EH (cell line): ENCODE measurements around the gene GALNT18.

ENCODE experiments used
- DNase-seq: peaks from one replicate; pipeline ENCODE4 v3.0.0-alpha.2; 2015; ENCODE audit warnings: low read depth

GALNT18 gene

GRCh38 chr11:11498195-11498594, 123.6 kb downstream of the GALNT18 start:
- DNase-seq, result no peak

- DNase-seq, result no peak
These were observed 124.9 kb downstream of the GALNT18 start for GRCh38 chr11:11496879-11497278.

- DNase-seq, result no peak
These were observed 127.5 kb downstream of the GALNT18 start for GRCh38 chr11:11494348-11494747.

GRCh38 chr11:11493698-11494097, 128.1 kb downstream of the GALNT18 start:
- DNase-seq, result no peak

- no peak for DNase-seq
These were observed 130.2 kb downstream of the GALNT18 start for GRCh38 chr11:11491589-11491988.

GRCh38 chr11:11491014-11491413, 130.8 kb downstream of the GALNT18 start:
- no peak for DNase-seq

- no peak for DNase-seq
These were observed 135.4 kb downstream of the GALNT18 start for GRCh38 chr11:11486423-11486822.

- no peak for DNase-seq
These were observed 135.8 kb downstream of the GALNT18 start for GRCh38 chr11:11486002-11486401.

GRCh38 chr11:11483627-11484026, 138.2 kb downstream of the GALNT18 start:
- no peak for DNase-seq

GRCh38 chr11:11482730-11483129, 139.1 kb downstream of the GALNT18 start:
- no peak for DNase-seq

GRCh38 chr11:11481371-11481770, 140.4 kb downstream of the GALNT18 start:
- peak; percentile 8 for DNase-seq

- DNase-seq, result peak; percentile 37
These were observed 140.8 kb downstream of the GALNT18 start for GRCh38 chr11:11480971-11481370.

GRCh38 chr11:11478687-11479086, 143.1 kb downstream of the GALNT18 start:
- no peak for DNase-seq

- DNase-seq, result no peak
These were observed 143.9 kb downstream of the GALNT18 start for GRCh38 chr11:11477695-11478420.

- no peak for DNase-seq
These were observed 144.7 kb downstream of the GALNT18 start for GRCh38 chr11:11476971-11477645.

- DNase-seq, result no peak
These were observed 145.3 kb downstream of the GALNT18 start for GRCh38 chr11:11476499-11476898.

- no peak for DNase-seq
These were observed 149.7 kb downstream of the GALNT18 start for GRCh38 chr11:11472106-11472505.

- DNase-seq, result no peak
These were observed 150.6 kb downstream of the GALNT18 start for GRCh38 chr11:11471201-11471600.

- DNase-seq, result peak; percentile 60
These were observed 152.9 kb downstream of the GALNT18 start for GRCh38 chr11:11468954-11469353.

- DNase-seq, result no peak
These were observed 154.5 kb downstream of the GALNT18 start for GRCh38 chr11:11467312-11467711.

- DNase-seq, result peak; percentile 31
These were observed 157.2 kb downstream of the GALNT18 start for GRCh38 chr11:11464555-11464954.

- DNase-seq, result peak; percentile 61
These were observed 158.4 kb downstream of the GALNT18 start for GRCh38 chr11:11463405-11463804.

GRCh38 chr11:11461473-11461872, 160.3 kb downstream of the GALNT18 start:
- DNase-seq, result no peak

GRCh38 chr11:11459578-11459977, 162.2 kb downstream of the GALNT18 start:
- DNase-seq, result no peak
